ENCODE data around the gene AGBL1.

GRCh38 chr15:86392296-86392695 lies 312.6 kb downstream of the AGBL1 start:
- TF ChIP-seq CTCF (conservative IDR thresholded peaks at IDR 0.05) = no peak
- no peak for TF ChIP-seq EZH2 (IDR thresholded peaks at IDR 0.05; ENCODE audit: low read depth)

Data from PC-9 (cell line).